HCT116 (cell line): ENCODE results near the gene APBA2. TPM values are rescaled to one million over a fixed set of nuclear protein-coding genes. Genes with fewer than 3 reads are reported as not detected.

ENCODE experiments used
- ATAC-seq: fragments of 200-7000 bp; cut with Tn5 transposase; 2 replicates; pipeline ENCODE4 v1.9.1; 2020; ENCODE audit warnings: mild to moderate bottlenecking, moderate library complexity
- BruUV-seq: library from RNA; stranded (reverse); fragments of 400-500 nt; replicated peaks from 2 replicates; lab custom pipeline; 2021; lab: Mats Ljungman, UMichigan
- CTCF ChIA-PET: fragments of 300-600 bp; sonication (Branson Sonifier 250); formaldehyde crosslinking; loops from one replicate; lab custom pipeline; 2021; ENCODE audit warnings: antibody characterized with exemption; lab: Charles Lee
- POLR2A ChIA-PET: fragments of 300-600, 350-600 bp; sonication (Branson Sonifier 250); formaldehyde crosslinking; loops from one replicate; lab custom pipeline; 2021; ENCODE audit warnings: antibody characterized with exemption; lab: Charles Lee
- RAD21 ChIA-PET, 2 experiments: fragments of 300-600 bp; sonication (Branson Sonifier 250); formaldehyde crosslinking; loops; one replicate each; lab custom pipeline; 2023; ENCODE audit warnings: low total read pairs in 2 of 2; ENCODE audit not compliant: uncharacterized antibody in 2 of 2, unreplicated experiment in 2 of 2, low non-redundant PET in 1 of 2; lab: Charles Lee
- DNase-seq: peaks from one replicate; pipeline ENCODE4 v3.0.0-alpha.2; 2010; ENCODE audit warnings: low read depth, low spot score
- H2AFZ ChIP-seq: fragments of 200-600 bp; shearing (Covaris generic), sonication (generic); 2 replicates; pipeline ENCODE4 v1.6.1; 2017; ENCODE audit warnings: low read depth, mixed run types, mixed read lengths, antibody characterized with exemption, low read length; ENCODE audit not compliant: poor library complexity, severe bottlenecking
- H3K27ac ChIP-seq: 2 replicates; pipeline ENCODE4 v1.5.1; 2012; ENCODE audit warnings: low read depth, low read length
- H3K27me3 ChIP-seq: fragments of 200-600 bp; sonication (generic); 2 replicates; pipeline ENCODE4 v1.6.1; 2016; ENCODE audit warnings: mixed run types, low read length, mixed read lengths; ENCODE audit not compliant: insufficient read depth
- H3K36me3 ChIP-seq, 2 experiments: fragments of 200-500 bp in 1 of 2; fragments of 200-600 bp in 1 of 2; sonication (Bioruptor generic) in 1 of 2; sonication (generic) in 1 of 2; 2 replicates each; pipeline versions ENCODE4 v1.5.1 to v1.6.1; 2014 to 2016; ENCODE audit warnings: low read length in 2 of 2, inconsistent platforms in 1 of 2, mixed read lengths in 1 of 2, mixed run types in 1 of 2; ENCODE audit not compliant: insufficient read depth in 2 of 2, control insufficient read depth in 1 of 2
- H3K4me1 ChIP-seq, 2 experiments: fragments of 200-600 bp in 1 of 2; sonication (generic) in 1 of 2; 2 replicates each; pipeline versions ENCODE4 v1.5.1 to v1.6.1; 2012 to 2017; ENCODE audit warnings: low read length in 2 of 2, inconsistent platforms in 1 of 2, mild to moderate bottlenecking in 1 of 2, mixed read lengths in 1 of 2, mixed run types in 1 of 2, moderate library complexity in 1 of 2; ENCODE audit not compliant: insufficient read depth in 2 of 2, control insufficient read depth in 1 of 2
- H3K4me2 ChIP-seq: fragments of 200-600 bp; sonication (generic); 2 replicates; pipeline ENCODE4 v1.6.1; 2017; ENCODE audit warnings: mixed run types, low read length, mixed read lengths
- H3K4me3 ChIP-seq, 2 experiments: fragments of 200-600 bp in 1 of 2; sonication (generic) in 1 of 2; replicated peaks in 1 of 2; 2 replicates each; pipeline ENCODE4 v1.5.1; 2011 to 2016; ENCODE audit warnings: low read length in 2 of 2, control low read depth in 1 of 2, low read depth in 1 of 2, mild to moderate bottlenecking in 1 of 2, mixed read lengths in 1 of 2, mixed run types in 1 of 2
- H3K79me2 ChIP-seq: fragments of 200-600 bp; sonication (generic); 2 replicates; pipeline ENCODE4 v1.6.1; 2017; ENCODE audit warnings: mild to moderate bottlenecking, mixed run types, low read length, moderate library complexity, mixed read lengths; ENCODE audit not compliant: insufficient read depth
- H3K9ac ChIP-seq: fragments of 200-600 bp; sonication (generic); 2 replicates; pipeline ENCODE4 v1.6.1; 2016; ENCODE audit warnings: low read length, mixed read lengths
- H3K9me2 ChIP-seq: fragments of 200-600 bp; sonication (generic), shearing (Covaris generic); 2 replicates; pipeline ENCODE4 v1.6.1; 2017; ENCODE audit warnings: mixed run types, mild to moderate bottlenecking, moderate library complexity; ENCODE audit not compliant: insufficient read depth
- H3K9me3 ChIP-seq, 2 experiments: fragments of 200-500 bp in 1 of 2; fragments of 200-600 bp in 1 of 2; sonication (Bioruptor generic) in 1 of 2; sonication (generic) in 1 of 2; 2 replicates each; pipeline ENCODE4 v1.6.1; 2014 to 2017; ENCODE audit warnings: low read length in 2 of 2, mixed read lengths in 2 of 2, inconsistent platforms in 1 of 2, low read depth in 1 of 2, mild to moderate bottlenecking in 1 of 2, mixed run types in 1 of 2, moderate library complexity in 1 of 2; ENCODE audit not compliant: control insufficient read depth in 1 of 2, insufficient read depth in 1 of 2
- H4K20me1 ChIP-seq: fragments of 200-600 bp; sonication (generic), shearing (Covaris generic); 2 replicates; pipeline ENCODE4 v1.6.1; 2017; ENCODE audit warnings: mixed run types, mild to moderate bottlenecking, moderate library complexity; ENCODE audit not compliant: insufficient read depth
- EGR1 ChIP-seq: IDR thresholded peaks from 2 replicates; pipeline ENCODE4 v1.6.1; 2012; ENCODE audit warnings: low read depth
- ELF1 ChIP-seq: IDR thresholded peaks from 2 replicates; pipeline ENCODE4 v1.6.1; 2012; ENCODE audit warnings: low read depth, borderline replicate concordance
- EZH2 ChIP-seq: fragments of 200-600 bp; sonication (generic); IDR thresholded peaks from 2 replicates; pipeline ENCODE4 v1.6.1; 2017; ENCODE audit warnings: antibody characterized with exemption, mixed run types
- EZH2phosphoT487 ChIP-seq: fragments of 200-600 bp; IDR thresholded peaks from 2 replicates; pipeline ENCODE4 v1.6.1; 2018; ENCODE audit warnings: antibody characterized with exemption, borderline replicate concordance
- FOSL1 ChIP-seq: IDR thresholded peaks from 2 replicates; pipeline ENCODE4 v1.6.1; 2012; ENCODE audit warnings: low read depth
- POLR2A ChIP-seq: IDR thresholded peaks from 2 replicates; pipeline ENCODE4 v1.7.0; 2011; ENCODE audit warnings: borderline replicate concordance; ENCODE audit not compliant: insufficient read depth, insufficient read length; ENCODE audit errors: extremely low read depth
- POLR2AphosphoS5 ChIP-seq: IDR thresholded peaks from 2 replicates; pipeline ENCODE4 v1.6.1; 2011; ENCODE audit warnings: mild to moderate bottlenecking, low read depth, low read length, moderate library complexity
- RAD21 ChIP-seq: IDR thresholded peaks from 2 replicates; pipeline ENCODE4 v1.6.1; 2012; ENCODE audit warnings: low read depth, mild to moderate bottlenecking
- SIN3A ChIP-seq: IDR thresholded peaks from 2 replicates; pipeline ENCODE4 v1.6.1; 2012; ENCODE audit warnings: low read depth
- SP1 ChIP-seq: IDR thresholded peaks from 2 replicates; pipeline ENCODE4 v1.6.1; 2012; ENCODE audit warnings: low read depth
- SRF ChIP-seq: IDR thresholded peaks from 2 replicates; pipeline ENCODE4 v1.6.1; 2012; ENCODE audit warnings: low read depth
- YY1 ChIP-seq: IDR thresholded peaks from 2 replicates; pipeline ENCODE4 v1.6.1; 2011; ENCODE audit warnings: low read length, low read depth, moderate library complexity, mild to moderate bottlenecking; ENCODE audit not compliant: insufficient replicate concordance; ENCODE audit errors: extremely low read depth
- ZBTB33 ChIP-seq: IDR thresholded peaks from 2 replicates; pipeline ENCODE4 v1.6.1; 2011; ENCODE audit warnings: mild to moderate bottlenecking, low read length, moderate library complexity; ENCODE audit not compliant: insufficient replicate concordance; ENCODE audit errors: extremely low read depth
- ZFX ChIP-seq: fragments of 450-650 bp; IDR thresholded peaks from 2 replicates; pipeline ENCODE4 v1.6.1; 2017
- ZNF274 ChIP-seq: fragments of 200-500 bp; sonication (Bioruptor generic); IDR thresholded peaks from 2 replicates; pipeline ENCODE4 v1.6.1; 2014; ENCODE audit warnings: mild to moderate bottlenecking, low read depth, low read length, inconsistent platforms
- intact Hi-C: fragments of 100-400 bp; cut with micrococcal nuclease; formaldehyde crosslinking; loops from 2 replicates; pipeline ENCODE4 v1.10.0; 2022
- total RNA-seq: library from RNA; stranded (reverse); gene quantifications from one replicate; pipeline ENCODE4 v1.2.1, GENCODE V29; 2021; ENCODE audit not compliant: unreplicated experiment
- TF ChIP-seq, protein P1 (sequence below): IDR thresholded peaks from 2 replicates; pipeline ENCODE4 v1.6.1; 2012; ENCODE audit warnings: low read depth
- TF ChIP-seq, protein P2 (sequence below), 3 experiments: fragments of 200-600 bp in 1 of 3; sonication (generic) in 1 of 3; IDR thresholded peaks in 2 of 3; conservative IDR thresholded peaks in 1 of 3; 2 replicates each; pipeline ENCODE4 v1.5.1; 2012 to 2017; ENCODE audit warnings: low read depth in 2 of 3, low read length in 2 of 3, antibody characterized with exemption in 1 of 3, borderline replicate concordance in 1 of 3, control low read depth in 1 of 3, mild to moderate bottlenecking in 1 of 3, mixed read lengths in 1 of 3, mixed run types in 1 of 3, moderate library complexity in 1 of 3; ENCODE audit not compliant: insufficient read depth in 1 of 3
- TF ChIP-seq, protein P3 (sequence below): IDR thresholded peaks from 2 replicates; pipeline ENCODE4 v1.6.1; 2012

APBA2 gene
- total RNA-seq, 1 experiment from 2014 or later, result 0.47 TPM

DNA sequence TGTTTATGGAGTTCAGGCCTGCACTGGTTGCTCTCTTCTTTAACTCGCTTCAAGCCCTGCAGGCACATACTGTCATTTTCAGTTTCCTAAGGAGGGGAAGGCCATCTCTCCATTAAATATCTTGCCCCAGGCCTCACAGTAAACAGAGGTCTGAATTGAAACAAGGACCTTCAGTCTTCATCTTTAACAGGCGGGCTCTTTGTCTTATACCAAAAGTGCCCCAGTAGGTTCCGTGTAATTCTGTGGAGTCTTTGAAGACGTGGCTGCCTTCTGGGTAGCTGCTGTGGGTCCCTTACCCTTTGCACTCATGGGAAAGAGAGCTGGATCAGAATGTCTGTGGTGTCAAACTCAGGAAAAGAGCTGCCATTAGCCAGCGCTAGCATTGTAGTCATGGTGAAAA is 161.2 kb downstream of the APBA2 start (continued):
- TF ChIP-seq, protein P1, sequence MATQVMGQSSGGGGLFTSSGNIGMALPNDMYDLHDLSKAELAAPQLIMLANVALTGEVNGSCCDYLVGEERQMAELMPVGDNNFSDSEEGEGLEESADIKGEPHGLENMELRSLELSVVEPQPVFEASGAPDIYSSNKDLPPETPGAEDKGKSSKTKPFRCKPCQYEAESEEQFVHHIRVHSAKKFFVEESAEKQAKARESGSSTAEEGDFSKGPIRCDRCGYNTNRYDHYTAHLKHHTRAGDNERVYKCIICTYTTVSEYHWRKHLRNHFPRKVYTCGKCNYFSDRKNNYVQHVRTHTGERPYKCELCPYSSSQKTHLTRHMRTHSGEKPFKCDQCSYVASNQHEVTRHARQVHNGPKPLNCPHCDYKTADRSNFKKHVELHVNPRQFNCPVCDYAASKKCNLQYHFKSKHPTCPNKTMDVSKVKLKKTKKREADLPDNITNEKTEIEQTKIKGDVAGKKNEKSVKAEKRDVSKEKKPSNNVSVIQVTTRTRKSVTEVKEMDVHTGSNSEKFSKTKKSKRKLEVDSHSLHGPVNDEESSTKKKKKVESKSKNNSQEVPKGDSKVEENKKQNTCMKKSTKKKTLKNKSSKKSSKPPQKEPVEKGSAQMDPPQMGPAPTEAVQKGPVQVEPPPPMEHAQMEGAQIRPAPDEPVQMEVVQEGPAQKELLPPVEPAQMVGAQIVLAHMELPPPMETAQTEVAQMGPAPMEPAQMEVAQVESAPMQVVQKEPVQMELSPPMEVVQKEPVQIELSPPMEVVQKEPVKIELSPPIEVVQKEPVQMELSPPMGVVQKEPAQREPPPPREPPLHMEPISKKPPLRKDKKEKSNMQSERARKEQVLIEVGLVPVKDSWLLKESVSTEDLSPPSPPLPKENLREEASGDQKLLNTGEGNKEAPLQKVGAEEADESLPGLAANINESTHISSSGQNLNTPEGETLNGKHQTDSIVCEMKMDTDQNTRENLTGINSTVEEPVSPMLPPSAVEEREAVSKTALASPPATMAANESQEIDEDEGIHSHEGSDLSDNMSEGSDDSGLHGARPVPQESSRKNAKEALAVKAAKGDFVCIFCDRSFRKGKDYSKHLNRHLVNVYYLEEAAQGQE, result no peak
- TF ChIP-seq POLR2AphosphoS5 (no peak), FOSL1 (no peak)

DNA sequence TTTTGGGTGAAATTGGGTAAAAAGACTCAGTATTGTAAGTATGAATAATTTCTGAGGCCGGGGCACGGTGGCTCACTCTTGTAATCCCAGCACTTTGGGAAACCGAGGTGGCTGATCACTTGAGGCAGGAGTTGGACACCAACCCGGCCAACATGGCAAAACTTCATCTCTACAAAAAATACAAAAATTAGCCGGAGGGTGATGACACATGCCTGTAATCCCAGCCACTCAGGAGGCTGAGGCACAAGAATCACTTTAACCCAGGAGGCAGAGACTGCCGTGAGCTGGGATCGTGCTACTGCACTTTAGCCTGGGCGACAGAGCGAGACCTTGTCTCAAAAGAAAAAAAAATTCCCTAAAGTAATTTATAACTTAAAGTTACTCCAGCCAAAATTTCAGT is 162.2 kb downstream of the APBA2 start:
- H3K27me3 ChIP-seq, result peaks cover 11% of the 10 kb centered on the region; the same call in 1 of the 2 replicates
- TF ChIP-seq EGR1 (no peak), FOSL1 (no peak), ZFX (no peak), EZH2 (no peak), YY1 (no peak), POLR2AphosphoS5 (no peak), EZH2phosphoT487 (no peak), SRF (no peak), SP1 (no peak), ZBTB33 (no peak), ZNF274 (no peak), RAD21 (no peak), ELF1 (no peak), POLR2A (no peak), SIN3A (no peak)
- TF ChIP-seq, protein P2, sequence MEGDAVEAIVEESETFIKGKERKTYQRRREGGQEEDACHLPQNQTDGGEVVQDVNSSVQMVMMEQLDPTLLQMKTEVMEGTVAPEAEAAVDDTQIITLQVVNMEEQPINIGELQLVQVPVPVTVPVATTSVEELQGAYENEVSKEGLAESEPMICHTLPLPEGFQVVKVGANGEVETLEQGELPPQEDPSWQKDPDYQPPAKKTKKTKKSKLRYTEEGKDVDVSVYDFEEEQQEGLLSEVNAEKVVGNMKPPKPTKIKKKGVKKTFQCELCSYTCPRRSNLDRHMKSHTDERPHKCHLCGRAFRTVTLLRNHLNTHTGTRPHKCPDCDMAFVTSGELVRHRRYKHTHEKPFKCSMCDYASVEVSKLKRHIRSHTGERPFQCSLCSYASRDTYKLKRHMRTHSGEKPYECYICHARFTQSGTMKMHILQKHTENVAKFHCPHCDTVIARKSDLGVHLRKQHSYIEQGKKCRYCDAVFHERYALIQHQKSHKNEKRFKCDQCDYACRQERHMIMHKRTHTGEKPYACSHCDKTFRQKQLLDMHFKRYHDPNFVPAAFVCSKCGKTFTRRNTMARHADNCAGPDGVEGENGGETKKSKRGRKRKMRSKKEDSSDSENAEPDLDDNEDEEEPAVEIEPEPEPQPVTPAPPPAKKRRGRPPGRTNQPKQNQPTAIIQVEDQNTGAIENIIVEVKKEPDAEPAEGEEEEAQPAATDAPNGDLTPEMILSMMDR (IDR thresholded peaks at IDR 0.05 in 2 of 3, conservative IDR thresholded peaks at IDR 0.05 in 1 of 3; ENCODE audit: borderline replicate concordance in 1 of 3, insufficient read depth in 1 of 3, low read depth in 2 of 3, low read length in 2 of 3), result no peak
- TF ChIP-seq, protein P3, sequence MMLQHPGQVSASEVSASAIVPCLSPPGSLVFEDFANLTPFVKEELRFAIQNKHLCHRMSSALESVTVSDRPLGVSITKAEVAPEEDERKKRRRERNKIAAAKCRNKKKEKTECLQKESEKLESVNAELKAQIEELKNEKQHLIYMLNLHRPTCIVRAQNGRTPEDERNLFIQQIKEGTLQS, result no peak
- TF ChIP-seq, all 23 proteins: peak for 0
- no peak for ATAC-seq
- H3K36me3 ChIP-seq, result no peaks in the 10 kb centered on the region
- H3K4me1 ChIP-seq, result no peaks in the 10 kb centered on the region
- intact Hi-C loops, result no loop called here
- ChIA-PET RAD21 (no interaction called here), CTCF (no interaction called here), POLR2A (no interaction called here)
- H3K9me2 ChIP-seq, result no peaks in the 10 kb centered on the region
- H3K9ac ChIP-seq, result no peak overlapping the region
- H3K4me2 ChIP-seq, result no peak overlapping the region
- no TSS peak for BruUV-seq
- H3K9me3 ChIP-seq, result no peaks in the 10 kb centered on the region
- no peak overlapping the region for H3K4me3 ChIP-seq
- H3K27ac ChIP-seq, result no peak overlapping the region
- H2AFZ ChIP-seq, result no peak overlapping the region
- no peak for DNase-seq
- H3K79me2 ChIP-seq, result no peaks in the 10 kb centered on the region
- no peaks in the 10 kb centered on the region for H4K20me1 ChIP-seq
